ENCODE measurements around the gene C9orf50. TPM values are rescaled to one million over a fixed set of nuclear protein-coding genes. Genes with fewer than 3 reads are reported as not detected.

Gene C9orf50
- total and polyA plus RNA-seq, 7 donors = not detected

DNA sequence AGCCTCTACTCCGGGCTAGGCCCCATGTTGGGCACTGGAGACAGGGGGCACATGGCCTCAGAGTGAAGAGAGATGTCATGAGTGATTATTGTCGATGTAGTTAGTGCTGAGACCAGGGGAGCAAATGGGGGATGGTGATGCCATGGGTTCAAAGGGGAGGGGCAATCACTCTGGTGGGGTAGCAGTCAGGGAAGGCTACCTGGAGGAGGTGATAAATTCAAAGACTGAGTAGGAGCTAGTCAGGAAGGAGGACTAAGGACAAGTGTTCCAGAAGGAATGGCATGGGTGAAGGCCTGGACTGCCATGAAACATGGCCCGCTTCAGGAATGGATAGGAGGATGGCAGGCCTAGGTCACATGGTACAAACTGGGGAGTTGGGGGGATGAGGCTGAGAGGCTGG lies 41.6 kb downstream of the C9orf50 start:
- Histone ChIP-seq H3K4me1 (peaks cover 2% of the 10 kb centered on the region), H3K9me3 (no peaks in the 10 kb centered on the region), H3K27me3 (ENCODE audit: insufficient read depth in 3 of 3, low read length in 2 of 3) (no peaks in the 10 kb centered on the region), H3K36me3 (ENCODE audit: insufficient read depth in 1 of 2, low read depth in 1 of 2) (no peaks in the 10 kb centered on the region), H3K27ac (no peak overlapping the region), H3K4me3 (no peak overlapping the region)
- TF ChIP-seq, protein P1, sequence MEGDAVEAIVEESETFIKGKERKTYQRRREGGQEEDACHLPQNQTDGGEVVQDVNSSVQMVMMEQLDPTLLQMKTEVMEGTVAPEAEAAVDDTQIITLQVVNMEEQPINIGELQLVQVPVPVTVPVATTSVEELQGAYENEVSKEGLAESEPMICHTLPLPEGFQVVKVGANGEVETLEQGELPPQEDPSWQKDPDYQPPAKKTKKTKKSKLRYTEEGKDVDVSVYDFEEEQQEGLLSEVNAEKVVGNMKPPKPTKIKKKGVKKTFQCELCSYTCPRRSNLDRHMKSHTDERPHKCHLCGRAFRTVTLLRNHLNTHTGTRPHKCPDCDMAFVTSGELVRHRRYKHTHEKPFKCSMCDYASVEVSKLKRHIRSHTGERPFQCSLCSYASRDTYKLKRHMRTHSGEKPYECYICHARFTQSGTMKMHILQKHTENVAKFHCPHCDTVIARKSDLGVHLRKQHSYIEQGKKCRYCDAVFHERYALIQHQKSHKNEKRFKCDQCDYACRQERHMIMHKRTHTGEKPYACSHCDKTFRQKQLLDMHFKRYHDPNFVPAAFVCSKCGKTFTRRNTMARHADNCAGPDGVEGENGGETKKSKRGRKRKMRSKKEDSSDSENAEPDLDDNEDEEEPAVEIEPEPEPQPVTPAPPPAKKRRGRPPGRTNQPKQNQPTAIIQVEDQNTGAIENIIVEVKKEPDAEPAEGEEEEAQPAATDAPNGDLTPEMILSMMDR (IDR thresholded peaks at IDR 0.05) = no peak
- DNase-seq = no peak
- ATAC-seq = no peak
- 87 to 93% (median 87%) methylated on average over 3 of the region's 3 CpGs for WGBS, 3 donors
- intact Hi-C loops (cut with DNase I) = no loop called here

GRCh38 chr9:129576546-129577543 lies 44.1 kb downstream of the C9orf50 start:
- no peaks in the 10 kb centered on the region for H3K9me3 ChIP-seq
- H3K4me3 ChIP-seq = no peak overlapping the region
- H3K27me3 ChIP-seq (ENCODE audit: insufficient read depth in 3 of 3, low read length in 2 of 3) = no peaks in the 10 kb centered on the region
- WGBS, 3 donors = 63 to 65% (median 64%) methylated on average over 34 of the region's 34 CpGs
- peak overlapping the region; percentile 13 for H3K27ac ChIP-seq
- TF ChIP-seq, protein P1 (IDR thresholded peaks at IDR 0.05) = no peak
- intact Hi-C loops (cut with DNase I) = no loop called here
- DNase-seq (no peak), ATAC-seq (peak; percentile 8 to 53 (median 36))
- no peaks in the 10 kb centered on the region for H3K4me1 ChIP-seq
- H3K36me3 ChIP-seq (ENCODE audit: insufficient read depth in 1 of 2, low read depth in 1 of 2) = no peaks in the 10 kb centered on the region

DNA sequence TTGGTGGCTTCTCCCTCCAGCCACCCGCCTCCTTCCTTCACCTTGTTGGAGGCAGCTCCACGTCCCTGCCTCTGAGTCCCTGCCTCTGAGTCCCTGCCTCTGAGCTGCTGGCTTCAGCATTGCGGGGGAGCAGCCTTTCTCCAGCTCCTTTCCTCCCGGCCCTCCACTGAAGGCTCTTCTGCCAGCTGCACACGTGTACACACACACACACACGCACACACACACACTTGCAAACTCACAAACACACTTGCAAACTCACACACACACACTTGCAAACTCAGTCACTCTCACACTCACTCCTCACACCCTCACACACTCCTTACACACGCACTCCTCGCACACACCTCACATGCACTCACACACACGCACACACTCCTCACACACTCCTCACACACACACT lies 45.1 kb downstream of the C9orf50 start:
- Histone ChIP-seq H3K36me3 (ENCODE audit: insufficient read depth in 1 of 2, low read depth in 1 of 2) (no peaks in the 10 kb centered on the region), H3K4me3 (no peak overlapping the region), H3K27me3 (ENCODE audit: insufficient read depth in 3 of 3, low read length in 2 of 3) (no peaks in the 10 kb centered on the region), H3K9me3 (no peaks in the 10 kb centered on the region), H3K4me1 (no peaks in the 10 kb centered on the region), H3K27ac (no peak overlapping the region)
- WGBS, 3 donors = 65 to 71% (median 67%) methylated on average over 9 of the region's 9 CpGs
- no peak for DNase-seq
- intact Hi-C loops (cut with DNase I) = no loop called here
- no peak for ATAC-seq
- TF ChIP-seq, protein P1 (IDR thresholded peaks at IDR 0.05) = no peak

GRCh38 chr9:129574911-129575585 lies 45.9 kb downstream of the C9orf50 start:
- intact Hi-C loops (cut with DNase I) = no loop called here
- H3K4me1 ChIP-seq = no peaks in the 10 kb centered on the region
- ATAC-seq (no peak), DNase-seq (no peak)
- TF ChIP-seq, protein P1 (IDR thresholded peaks at IDR 0.05) = no peak
- H3K36me3 ChIP-seq (ENCODE audit: insufficient read depth in 1 of 2, low read depth in 1 of 2) = no peaks in the 10 kb centered on the region
- WGBS, 3 donors = 72 to 84% (median 77%) methylated on average over 13 of the region's 13 CpGs
- H3K9me3 ChIP-seq = no peaks in the 10 kb centered on the region
- H3K27me3 ChIP-seq (ENCODE audit: insufficient read depth in 3 of 3, low read length in 2 of 3) = no peaks in the 10 kb centered on the region
- no peak overlapping the region for H3K27ac ChIP-seq
- no peak overlapping the region for H3K4me3 ChIP-seq
